Gastrocnemius medialis (tissue), 4 donors: ENCODE data around the gene MRPL18.

ENCODE experiments used
- CTCF ChIP-seq, 5 experiments: fragments of 450-650 bp in 3 of 5; fragments of 200-600 bp in 2 of 5; sonication (generic) in 2 of 5; IDR thresholded peaks in 4 of 5; conservative IDR thresholded peaks in 1 of 5; 1 replicate in 4 of 5; 2 replicates in 1 of 5; pipeline ENCODE4 v1.5.1; 2016 to 2019; ENCODE audit warnings: antibody characterized with exemption in 5 of 5, mild to moderate bottlenecking in 3 of 5, moderate library complexity in 3 of 5
- POLR2A ChIP-seq, 2 donors: fragments of 450-650 bp; IDR thresholded peaks; one replicate each; pipeline ENCODE4 v1.6.1; 2017; ENCODE audit warnings: antibody characterized with exemption in 2 of 2, mild to moderate bottlenecking in 2 of 2, moderate library complexity in 2 of 2

- TF ChIP-seq CTCF (IDR thresholded peaks at IDR 0.05 in 4 of 5, conservative IDR thresholded peaks at IDR 0.05 in 1 of 5) (no peak), POLR2A (IDR thresholded peaks at IDR 0.05) (no peak)
Observed at GRCh38 chr6:159753081-159753872, 37.0 kb upstream of the MRPL18 start.
